GM19240 (cell line): ENCODE results near the gene ZFHX3.

Experiments used
- DNase-seq: peaks from one replicate; pipeline ENCODE4 v3.0.0; 2011; ENCODE audit warnings: low spot score; ENCODE audit not compliant: insufficient read length

ZFHX3 gene

DNA sequence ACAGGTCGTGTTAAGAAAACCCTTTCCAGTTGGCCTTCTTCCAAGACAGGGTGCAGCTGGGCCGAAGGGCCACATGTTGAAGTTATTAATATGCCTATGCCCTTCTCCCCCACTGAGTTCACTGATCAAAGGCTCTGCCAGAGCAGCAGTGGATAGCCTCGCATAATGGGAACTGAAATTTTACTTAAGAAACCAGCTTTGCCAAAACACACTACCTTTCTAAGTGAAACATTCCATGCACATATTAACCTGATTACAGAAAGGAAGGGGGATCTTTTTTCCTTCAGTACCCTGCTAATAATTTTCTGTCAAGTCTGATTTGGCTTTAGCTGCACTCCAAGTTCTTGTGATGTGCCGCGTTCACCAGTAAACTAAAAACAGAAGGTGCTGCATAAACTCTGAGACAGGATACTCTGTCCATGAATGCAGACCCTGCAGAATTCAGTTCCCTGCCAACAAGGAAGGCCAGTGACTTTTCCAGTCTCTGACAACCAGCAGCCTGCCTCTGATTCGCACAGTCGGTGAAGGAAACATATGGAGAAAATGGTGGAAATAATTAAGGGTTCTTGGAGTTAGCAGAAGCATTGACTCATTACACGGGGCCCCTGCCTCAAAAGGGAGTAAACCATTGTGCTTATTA lies 283.8 kb downstream of the ZFHX3 start:
- DNase-seq = no peak

DNA sequence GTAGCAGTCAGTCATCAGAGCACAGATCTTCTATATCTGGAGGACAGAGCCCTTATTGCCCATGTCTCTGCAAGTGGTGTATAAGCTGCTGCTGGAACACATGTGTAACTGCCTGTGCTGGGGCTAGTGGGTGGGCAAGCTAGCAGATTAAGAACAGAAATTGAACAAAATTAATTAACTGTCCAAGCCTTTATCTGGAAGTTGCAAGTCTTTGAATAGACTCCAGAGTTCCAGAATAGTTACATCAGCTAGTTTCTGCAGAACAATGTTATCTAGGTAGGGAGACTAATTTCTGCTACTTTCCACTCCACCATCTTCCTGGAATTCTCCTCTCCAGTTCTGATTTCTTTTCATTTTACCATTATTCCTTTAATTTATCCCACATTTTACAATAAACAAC lies 287.3 kb downstream of the ZFHX3 start:
- DNase-seq = no peak

DNA sequence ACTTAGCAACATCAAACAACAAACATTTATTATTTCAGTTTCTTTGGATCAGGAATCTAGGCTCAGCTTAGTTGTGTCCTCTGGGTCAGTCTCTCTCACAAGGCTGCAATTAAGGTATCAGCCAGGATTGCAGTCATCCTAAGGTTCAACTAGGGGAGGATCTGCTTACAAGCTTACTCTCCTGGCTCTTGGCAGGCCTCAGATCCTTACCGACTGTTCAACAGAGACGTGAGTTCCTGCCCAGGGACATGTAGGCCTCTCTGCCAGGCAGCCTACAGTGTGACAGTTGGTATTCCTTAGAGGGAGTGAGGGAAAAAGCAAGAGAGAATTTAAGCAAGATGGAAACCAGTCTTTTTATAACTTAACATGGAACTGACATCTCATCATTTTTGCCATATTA lies 294.0 kb downstream of the ZFHX3 start:
- no peak for DNase-seq

DNA sequence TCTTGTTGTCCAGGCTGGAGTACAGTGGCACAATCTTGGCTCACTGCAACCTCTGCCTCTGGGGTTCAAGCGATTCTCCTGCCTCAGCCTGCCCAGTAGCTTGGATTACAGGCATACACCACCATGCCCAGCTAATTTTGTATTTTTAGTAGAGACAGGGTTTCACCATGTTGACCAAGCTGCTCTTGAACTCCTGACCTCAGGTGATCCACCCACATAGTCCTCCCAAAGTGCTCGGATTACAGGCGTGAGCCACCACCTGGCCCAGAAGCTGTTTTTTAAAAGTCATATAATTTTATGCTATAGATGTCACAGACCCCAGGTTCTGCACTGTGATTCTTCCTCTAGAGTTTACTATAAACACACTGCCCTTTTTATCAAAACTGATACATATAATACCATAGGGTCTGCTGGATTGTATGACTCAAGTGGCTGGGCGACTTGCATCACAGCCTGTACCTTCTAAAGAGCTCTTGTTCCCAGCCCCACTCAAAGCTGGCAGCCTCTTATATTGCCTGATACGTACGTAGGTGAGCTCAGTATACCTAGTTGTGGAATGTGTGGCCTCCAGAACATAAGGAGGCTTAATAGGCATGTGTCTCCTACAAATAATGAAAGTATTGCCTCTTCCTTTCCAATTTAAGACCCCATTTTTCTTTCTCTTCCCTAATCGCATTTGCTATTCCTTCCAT lies 295.8 kb downstream of the ZFHX3 start:
- DNase-seq = no peak

DNA sequence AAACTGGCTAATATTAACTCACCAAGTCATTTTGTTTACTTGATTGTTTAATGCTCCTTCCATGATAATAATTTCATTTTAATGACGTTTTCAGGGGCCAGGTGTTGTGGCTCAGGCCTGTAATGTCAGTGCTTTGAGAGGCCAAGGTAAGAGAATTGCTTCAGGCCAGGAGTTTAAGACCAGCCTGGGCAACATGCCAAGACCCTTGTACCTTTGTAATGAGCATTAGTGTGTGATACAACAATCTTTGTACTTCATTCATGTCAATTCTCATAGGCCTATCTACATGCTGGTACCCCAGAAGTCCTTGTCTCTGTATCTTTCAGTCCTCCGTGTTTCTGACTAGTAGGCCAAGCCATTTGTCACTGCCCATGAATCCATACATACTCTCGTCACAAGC lies 296.9 kb downstream of the ZFHX3 start:
- no peak for DNase-seq

DNA sequence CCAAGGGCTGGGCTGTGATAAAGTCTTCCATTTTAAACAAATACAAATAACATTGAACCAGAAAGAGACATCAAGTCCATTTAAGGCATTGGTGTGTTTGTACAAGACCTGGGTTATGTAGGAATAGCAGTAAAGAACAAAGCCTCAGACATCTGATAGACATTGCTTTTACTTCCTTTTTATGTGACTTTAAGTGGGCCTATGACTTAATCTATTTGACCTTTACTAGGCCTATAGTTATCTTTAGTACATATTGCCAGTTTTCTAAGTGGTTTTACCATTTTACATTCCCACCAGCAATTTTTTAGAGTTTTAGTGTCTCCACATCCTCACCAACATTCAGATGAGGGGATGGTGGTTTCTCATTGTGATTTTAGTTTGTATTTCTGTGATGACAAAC lies 298.8 kb downstream of the ZFHX3 start:
- no peak for DNase-seq

DNA sequence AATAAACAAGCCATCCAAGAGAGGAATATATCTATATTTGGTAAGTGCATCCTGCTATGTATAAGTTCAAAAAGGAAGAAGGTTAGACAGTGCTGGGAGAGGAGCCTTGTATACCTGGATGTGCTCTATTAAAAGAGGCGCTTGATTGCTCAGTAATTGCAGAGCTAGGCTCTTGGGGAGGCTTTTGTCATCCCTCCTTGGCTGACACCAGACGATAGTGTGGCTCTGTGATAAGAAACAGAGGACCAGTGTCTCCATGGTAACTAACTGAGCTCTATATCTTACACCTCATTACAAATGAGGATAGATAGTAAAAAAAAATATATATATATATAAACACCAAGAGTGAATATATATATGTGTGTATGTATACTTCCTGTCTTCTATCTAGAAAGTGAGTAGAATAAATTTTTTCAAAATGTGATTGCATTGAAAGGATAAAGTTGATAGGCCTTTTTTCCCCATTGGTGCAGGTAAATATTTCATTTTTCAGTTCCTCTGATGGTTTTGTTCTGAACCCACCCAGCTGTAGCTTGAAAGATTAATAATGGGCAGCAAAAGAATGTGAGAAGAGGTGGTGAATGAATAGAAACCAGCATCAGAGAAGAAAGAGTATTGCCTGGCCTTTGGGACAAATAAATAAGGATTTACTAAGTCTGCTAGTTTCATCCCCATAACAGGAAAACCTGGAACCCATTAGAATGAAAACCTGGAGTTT lies 303.7 kb downstream of the ZFHX3 start:
- no peak for DNase-seq

DNA sequence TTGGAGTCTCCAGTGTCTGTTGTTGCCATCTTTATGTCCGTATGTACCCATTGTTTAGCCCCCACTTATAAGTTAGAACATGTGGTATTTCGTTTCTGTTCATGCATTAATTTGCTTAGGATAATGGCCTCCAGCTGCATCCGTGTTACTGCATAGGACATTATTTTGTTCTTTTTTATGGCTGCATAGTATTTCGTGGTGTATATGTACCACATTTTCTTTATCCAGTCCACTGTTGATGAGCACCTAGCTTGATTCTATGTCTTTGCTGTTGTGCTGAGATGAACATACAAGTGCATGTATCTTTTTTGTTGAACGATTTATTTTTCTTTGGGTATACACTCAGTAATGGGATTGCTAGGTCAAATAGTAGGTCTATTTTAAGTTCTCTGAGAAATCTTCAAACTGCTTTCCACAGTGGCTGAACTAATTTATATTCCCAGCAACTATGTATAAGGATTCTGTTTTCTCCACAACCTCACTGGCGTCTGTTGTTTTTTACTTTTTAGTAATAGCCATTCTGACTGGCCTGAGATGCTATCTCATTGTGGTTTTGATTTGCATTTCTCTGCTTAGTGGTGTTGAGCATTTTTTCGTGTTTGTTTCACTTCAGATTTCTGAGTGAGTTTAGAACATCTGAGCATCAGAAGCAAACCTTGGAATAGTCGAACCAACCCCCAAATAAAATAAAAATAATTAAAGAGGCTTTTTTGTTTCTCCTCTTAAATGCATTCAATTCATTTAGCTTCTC lies 304.7 kb downstream of the ZFHX3 start:
- DNase-seq = no peak

DNA sequence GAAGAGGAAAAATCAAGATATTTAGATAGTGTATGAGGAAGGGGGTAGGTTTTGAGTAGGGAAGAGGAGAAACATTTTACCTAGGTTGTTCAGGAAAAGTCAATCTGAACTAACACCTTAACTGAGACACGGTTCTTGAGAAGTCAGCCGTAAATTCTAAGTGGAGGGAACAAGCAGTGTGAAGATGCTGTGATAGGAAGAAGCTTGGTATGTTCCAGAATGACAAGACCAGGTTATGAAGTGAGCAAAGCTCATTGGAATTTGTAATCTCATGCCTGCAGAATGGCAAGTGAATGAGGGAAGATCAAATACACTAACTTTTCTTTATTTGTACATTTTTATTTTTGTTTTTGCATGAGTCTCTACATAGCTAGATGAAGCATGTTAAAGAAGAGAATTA lies 307.6 kb downstream of the ZFHX3 start:
- no peak for DNase-seq

DNA sequence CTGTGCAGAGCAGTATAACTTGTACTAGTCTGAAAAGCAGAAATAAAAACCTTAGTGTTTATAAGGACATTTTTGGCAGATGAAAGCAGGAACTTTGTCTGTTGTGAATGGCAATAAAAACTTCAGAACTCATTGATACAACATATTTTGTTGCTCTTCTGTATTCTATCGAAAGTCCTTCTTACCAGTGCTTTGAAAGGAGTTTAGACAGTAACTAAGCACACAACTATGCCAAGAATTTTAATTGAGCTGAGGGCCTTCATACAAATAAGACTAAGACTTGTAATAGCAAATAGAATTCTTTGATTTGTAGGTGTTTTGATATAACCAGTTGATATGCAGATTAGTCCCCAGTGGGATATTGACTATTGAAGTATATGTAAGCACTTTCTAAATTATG lies 308.4 kb downstream of the ZFHX3 start:
- DNase-seq = no peak

DNA sequence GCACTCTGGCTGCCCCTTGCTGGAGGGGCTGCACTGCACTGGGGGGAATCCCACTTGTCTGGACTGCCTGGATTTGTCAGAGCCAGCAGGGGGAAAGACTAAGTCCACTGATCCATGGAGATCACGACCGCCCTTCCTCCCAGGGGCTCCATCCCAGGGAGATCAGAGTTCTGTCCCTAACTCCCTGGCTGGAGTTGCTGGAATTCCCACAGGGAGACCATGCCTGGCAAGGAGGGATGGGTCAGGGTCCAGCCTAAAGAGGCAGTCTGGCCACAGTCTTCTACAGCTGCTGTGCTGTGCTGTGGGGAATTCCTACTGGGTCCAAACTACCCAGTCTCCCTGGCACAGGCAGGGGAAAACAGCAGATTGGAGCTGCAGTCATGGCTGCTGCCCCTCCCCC lies 311.9 kb downstream of the ZFHX3 start:
- no peak for DNase-seq
